Caco-2 (cell line): ENCODE measurements around the gene PLEK. TPM values are rescaled to one million over a fixed set of nuclear protein-coding genes. Genes with fewer than 3 reads are reported as not detected.

ENCODE experiments used
- Bru-seq: library from RNA; stranded (reverse); fragments of 400-500 nt; gene quantifications from one replicate; lab custom pipeline; 2021; lab: Mats Ljungman, UMichigan
- BruChase-seq, 2 experiments: library from RNA; stranded (reverse); fragments of 400-500 nt; gene quantifications; one replicate each; lab custom pipeline; 2021; lab: Mats Ljungman, UMichigan
- BruUV-seq: library from RNA; stranded (reverse); fragments of 400-500 nt; replicated peaks from 2 replicates; lab custom pipeline; 2021; lab: Mats Ljungman, UMichigan
- CTCF ChIA-PET: fragments of 300-600 bp; sonication (Branson Sonifier 250); formaldehyde crosslinking; loops from one replicate; lab custom pipeline; 2022; ENCODE audit warnings: antibody characterized with exemption; lab: Charles Lee
- POLR2A ChIA-PET: fragments of 300-600 bp; sonication (Branson Sonifier 250); formaldehyde crosslinking; loops from one replicate; lab custom pipeline; 2022; ENCODE audit warnings: antibody characterized with exemption; lab: Charles Lee
- DNase-seq, 2 experiments: peaks; one replicate each; pipeline versions ENCODE4 v3.0.0 to v3.0.0-alpha.2; 2020 to 2022
- H3K27me3 ChIP-seq: replicated peaks from 2 replicates; pipeline ENCODE4 v1.6.0; 2011; ENCODE audit warnings: low read length; ENCODE audit not compliant: control insufficient read depth, insufficient read depth
- H3K36me3 ChIP-seq: 2 replicates; pipeline ENCODE4 v1.5.1; 2011; ENCODE audit warnings: low read length; ENCODE audit not compliant: control insufficient read depth, insufficient read depth
- H3K4me1 ChIP-seq: fragments of 250-450 bp; sonication (Bioruptor Pico); 2 replicates; pipeline ENCODE4 v1.5.1; 2020; ENCODE audit warnings: mild to moderate bottlenecking
- H3K4me3 ChIP-seq: 2 replicates; pipeline ENCODE4 v1.5.1; 2011; ENCODE audit warnings: low read depth, mild to moderate bottlenecking, control low read depth, low read length
- H3K9me3 ChIP-seq: fragments of 250-450 bp; sonication (Bioruptor Pico); 2 replicates; pipeline ENCODE4 v1.5.1; 2020; ENCODE audit warnings: mild to moderate bottlenecking, moderate library complexity
- H3K27ac Mint-ChIP-seq: one replicate; pipeline ENCODE4 v1.8.0; 2022; ENCODE audit warnings: mixed read lengths; ENCODE audit not compliant: unreplicated experiment
- H3K27me3 Mint-ChIP-seq: one replicate; pipeline ENCODE4 v1.8.0; 2022; ENCODE audit warnings: mixed read lengths; ENCODE audit not compliant: insufficient read depth, unreplicated experiment
- H3K36me3 Mint-ChIP-seq: one replicate; pipeline ENCODE4 v1.8.0; 2022; ENCODE audit warnings: mild to moderate bottlenecking, mixed read lengths; ENCODE audit not compliant: insufficient read depth, unreplicated experiment
- H3K4me1 Mint-ChIP-seq: one replicate; pipeline ENCODE4 v1.8.0; 2022; ENCODE audit warnings: low read depth, mixed read lengths; ENCODE audit not compliant: unreplicated experiment
- H3K4me3 Mint-ChIP-seq: one replicate; pipeline ENCODE4 v1.8.0; 2022; ENCODE audit warnings: mild to moderate bottlenecking, moderate library complexity, mixed read lengths; ENCODE audit not compliant: unreplicated experiment
- H3K9me3 Mint-ChIP-seq: one replicate; pipeline ENCODE4 v1.8.0; 2022; ENCODE audit warnings: mixed read lengths; ENCODE audit not compliant: unreplicated experiment
- CTCF ChIP-seq, 2 experiments: fragments of 200-600 bp in 1 of 2; IDR thresholded peaks; 1 replicate in 1 of 2; 2 replicates in 1 of 2; pipeline versions ENCODE4 v1.5.1 to v1.8.0; 2011 to 2022; ENCODE audit warnings: antibody characterized with exemption in 1 of 2, control low read depth in 1 of 2, inconsistent platforms in 1 of 2, low read depth in 1 of 2, low read length in 1 of 2, mild to moderate bottlenecking in 1 of 2, moderate library complexity in 1 of 2; ENCODE audit not compliant: insufficient read depth in 1 of 2, severe bottlenecking in 1 of 2, unreplicated experiment in 1 of 2
- intact Hi-C: fragments of 100-400 bp; cut with micrococcal nuclease; formaldehyde crosslinking; loops from one replicate; pipeline ENCODE4 v1.10.0; 2022; ENCODE audit not compliant: unreplicated experiment
- long read RNA-seq: library from polyadenylated mRNA; stranded (forward); transcript quantifications from one replicate; pipeline ENCODE4 v2.0.0, GENCODE V29; 2022
- total RNA-seq: library from RNA; stranded (reverse); gene quantifications from 2 replicates; pipeline ENCODE4 v1.2.3, GENCODE V29; 2022

PLEK gene
- total RNA-seq (not detected in 2 replicates), Bru-seq, nascent RNA (percentile 3 among the genes with signal in this experiment), BruChase-seq, experiment 1, labeled RNA remaining after a 2-hour chase (percentile 3 among the genes with signal in this experiment), BruChase-seq, experiment 2, labeled RNA remaining after a 6-hour chase (not detected)
- long read RNA-seq, result 0 reads

GRCh38 chr2:68365087-68365486 lies at the start of gene PLEK:
PLEK (plus strand) TSS chr2:68365282; CDS start chr2:68365352, 70 bp downstream.
- Histone ChIP-seq H3K36me3 (no peaks in the 10 kb centered on the region), H3K9me3 (0 out of 2 replicates have a peak, but pooled peaks cover 3% of the 10 kb centered on the region), H3K27me3 (no peaks in the 10 kb centered on the region), H3K4me3 (no peak within 1 kb of the TSS), H3K4me1 (no peaks in the 10 kb centered on the region)
- Mint-ChIP-seq H3K27ac (no peak within 1 kb of the TSS), H3K36me3 (no peaks in the 10 kb centered on the region), H3K27me3 (peaks cover 3% of the 10 kb centered on the region), H3K4me1 (no peaks in the 10 kb centered on the region), H3K4me3 (no peak within 1 kb of the TSS), H3K9me3 (no peaks in the 10 kb centered on the region)
- no TSS peak for BruUV-seq
- DNase-seq, result no peak
- no peak for TF ChIP-seq CTCF (IDR thresholded peaks at IDR 0.05; ENCODE audit: insufficient read depth in 1 of 2, low read depth in 1 of 2, low read length in 1 of 2, severe bottlenecking in 1 of 2, unreplicated experiment in 1 of 2)
- CTCF ChIA-PET, result no interaction called here
- intact Hi-C loops, result no loop called here
- POLR2A ChIA-PET, result no interaction called here

GRCh38 chr2:68316111-68316510 lies 49.0 kb upstream of the PLEK start:
- Mint-ChIP-seq H3K27ac (no peak overlapping the region), H3K36me3 (no peaks in the 10 kb centered on the region), H3K4me3 (no peak overlapping the region), H3K4me1 (no peaks in the 10 kb centered on the region), H3K27me3 (peaks cover 14% of the 10 kb centered on the region), H3K9me3 (no peaks in the 10 kb centered on the region)
- Histone ChIP-seq H3K4me1 (no peaks in the 10 kb centered on the region), H3K36me3 (no peaks in the 10 kb centered on the region), H3K9me3 (no peaks in the 10 kb centered on the region), H3K4me3 (no peak overlapping the region), H3K27me3 (no peaks in the 10 kb centered on the region)
- BruUV-seq, result no TSS peak
- POLR2A ChIA-PET, result no interaction called here
- CTCF ChIA-PET, result interaction anchor here (0.5 kb wide), 1 partner anchor 169 kb away, joined by 3 read pairs; no protein-coding TSS in a partner anchor
- DNase-seq, result no peak
- intact Hi-C loops, result no loop called here
- no peak for TF ChIP-seq CTCF (IDR thresholded peaks at IDR 0.05; ENCODE audit: insufficient read depth in 1 of 2, low read depth in 1 of 2, low read length in 1 of 2, severe bottlenecking in 1 of 2, unreplicated experiment in 1 of 2)

GRCh38 chr2:68317971-68318913 lies 46.8 kb upstream of the PLEK start:
- intact Hi-C loops, result no loop called here
- Histone ChIP-seq H3K27me3 (no peaks in the 10 kb centered on the region), H3K9me3 (no peaks in the 10 kb centered on the region), H3K4me1 (no peaks in the 10 kb centered on the region), H3K36me3 (no peaks in the 10 kb centered on the region), H3K4me3 (no peak overlapping the region)
- Mint-ChIP-seq H3K9me3 (no peaks in the 10 kb centered on the region), H3K4me3 (no peak overlapping the region), H3K27ac (no peak overlapping the region), H3K36me3 (no peaks in the 10 kb centered on the region), H3K4me1 (no peaks in the 10 kb centered on the region), H3K27me3 (peaks cover 6% of the 10 kb centered on the region)
- ChIA-PET POLR2A (no interaction called here), CTCF (no interaction called here)
- BruUV-seq, result no TSS peak
- no peak for DNase-seq
- no peak for TF ChIP-seq CTCF (IDR thresholded peaks at IDR 0.05; ENCODE audit: insufficient read depth in 1 of 2, low read depth in 1 of 2, low read length in 1 of 2, severe bottlenecking in 1 of 2, unreplicated experiment in 1 of 2)
